Chondrocyte (in vitro differentiated cells): ENCODE results near the gene PIP5K1B. TPM values are rescaled to one million over a fixed set of nuclear protein-coding genes. Genes with fewer than 3 reads are reported as not detected.

Experiments used
- DNase-seq: peaks from one replicate; pipeline ENCODE4 v3.0.0; 2021; ENCODE audit warnings: mixed read lengths, low spot score
- H3K27ac Mint-ChIP-seq: one replicate; pipeline ENCODE4 v1.8.0; 2021; ENCODE audit warnings: mild to moderate bottlenecking, moderate library complexity, mixed read lengths; ENCODE audit not compliant: unreplicated experiment
- H3K27me3 Mint-ChIP-seq: 2 replicates; pipeline ENCODE4 v1.8.0; 2021; ENCODE audit warnings: low read depth, mixed read lengths
- H3K36me3 Mint-ChIP-seq: 2 replicates; pipeline ENCODE4 v1.8.0; 2021; ENCODE audit warnings: low read depth, mixed read lengths
- H3K4me1 Mint-ChIP-seq: 2 replicates; pipeline ENCODE4 v1.8.0; 2021; ENCODE audit warnings: low read depth, mild to moderate bottlenecking, mixed read lengths
- H3K4me3 Mint-ChIP-seq: one replicate; pipeline ENCODE4 v1.8.0; 2021; ENCODE audit warnings: mild to moderate bottlenecking, moderate library complexity, mixed read lengths; ENCODE audit not compliant: unreplicated experiment
- H3K9me3 Mint-ChIP-seq: 2 replicates; pipeline ENCODE4 v1.8.0; 2021; ENCODE audit warnings: low read depth, mixed read lengths
- total RNA-seq: library from RNA; stranded (reverse); gene quantifications from 3 replicates; pipeline ENCODE4 v1.2.1, GENCODE V29; 2021
- TF ChIP-seq, protein P1 (sequence below): fragments of 200-600 bp; sonication (generic); IDR thresholded peaks from 2 replicates; pipeline ENCODE4 v1.5.0; 2021; ENCODE audit warnings: antibody characterized with exemption, mild to moderate bottlenecking, moderate library complexity

PIP5K1B gene
- total RNA-seq, 1 donor from 2014 or later, result not detected

- Mint-ChIP-seq H3K4me3 (no peak overlapping the region), H3K36me3 (no peaks in the 10 kb centered on the region), H3K27ac (no peak overlapping the region), H3K27me3 (peaks cover 6% of the 10 kb centered on the region), H3K4me1 (no peaks in the 10 kb centered on the region), H3K9me3 (no peaks in the 10 kb centered on the region)
- no peak for DNase-seq
- TF ChIP-seq, protein P1, sequence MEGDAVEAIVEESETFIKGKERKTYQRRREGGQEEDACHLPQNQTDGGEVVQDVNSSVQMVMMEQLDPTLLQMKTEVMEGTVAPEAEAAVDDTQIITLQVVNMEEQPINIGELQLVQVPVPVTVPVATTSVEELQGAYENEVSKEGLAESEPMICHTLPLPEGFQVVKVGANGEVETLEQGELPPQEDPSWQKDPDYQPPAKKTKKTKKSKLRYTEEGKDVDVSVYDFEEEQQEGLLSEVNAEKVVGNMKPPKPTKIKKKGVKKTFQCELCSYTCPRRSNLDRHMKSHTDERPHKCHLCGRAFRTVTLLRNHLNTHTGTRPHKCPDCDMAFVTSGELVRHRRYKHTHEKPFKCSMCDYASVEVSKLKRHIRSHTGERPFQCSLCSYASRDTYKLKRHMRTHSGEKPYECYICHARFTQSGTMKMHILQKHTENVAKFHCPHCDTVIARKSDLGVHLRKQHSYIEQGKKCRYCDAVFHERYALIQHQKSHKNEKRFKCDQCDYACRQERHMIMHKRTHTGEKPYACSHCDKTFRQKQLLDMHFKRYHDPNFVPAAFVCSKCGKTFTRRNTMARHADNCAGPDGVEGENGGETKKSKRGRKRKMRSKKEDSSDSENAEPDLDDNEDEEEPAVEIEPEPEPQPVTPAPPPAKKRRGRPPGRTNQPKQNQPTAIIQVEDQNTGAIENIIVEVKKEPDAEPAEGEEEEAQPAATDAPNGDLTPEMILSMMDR, result no peak
These were observed 33.3 kb downstream of the PIP5K1B start for GRCh38 chr9:68738358-68738757.

DNA sequence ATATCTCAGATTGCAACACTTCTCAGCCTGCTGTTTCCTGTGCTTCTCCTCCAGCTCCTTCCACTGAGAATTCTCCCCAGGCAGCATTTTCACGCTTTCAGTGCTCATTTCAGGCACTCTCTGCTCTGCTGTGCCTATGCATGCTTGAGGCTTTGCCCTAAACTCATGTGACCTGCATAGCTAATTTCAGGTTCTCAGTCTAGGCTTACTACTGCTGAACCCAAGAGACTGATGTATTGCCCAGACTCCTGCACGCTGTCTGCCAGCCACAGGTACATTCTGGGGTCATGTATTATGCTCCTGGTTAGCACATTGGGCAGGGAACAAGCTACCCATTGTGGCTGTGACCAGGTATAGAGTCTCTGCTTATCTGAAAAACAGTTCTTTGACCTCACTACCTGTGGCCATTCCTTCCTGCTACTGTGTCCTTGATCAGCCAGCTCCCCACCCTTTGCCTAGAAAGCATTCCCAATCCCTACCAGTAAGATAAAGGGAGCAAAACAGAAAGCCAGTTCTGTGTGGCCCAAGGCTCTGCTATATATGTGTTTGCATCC lies 34.7 kb downstream of the PIP5K1B start:
- TF ChIP-seq, protein P1, result no peak
- DNase-seq, result no peak
- H3K9me3 Mint-ChIP-seq, result no peaks in the 10 kb centered on the region
- peaks cover 4% of the 10 kb centered on the region for H3K27me3 Mint-ChIP-seq
- H3K36me3 Mint-ChIP-seq, result no peaks in the 10 kb centered on the region
- no peak overlapping the region for H3K4me3 Mint-ChIP-seq
- no peaks in the 10 kb centered on the region for H3K4me1 Mint-ChIP-seq
- no peak overlapping the region for H3K27ac Mint-ChIP-seq

DNA sequence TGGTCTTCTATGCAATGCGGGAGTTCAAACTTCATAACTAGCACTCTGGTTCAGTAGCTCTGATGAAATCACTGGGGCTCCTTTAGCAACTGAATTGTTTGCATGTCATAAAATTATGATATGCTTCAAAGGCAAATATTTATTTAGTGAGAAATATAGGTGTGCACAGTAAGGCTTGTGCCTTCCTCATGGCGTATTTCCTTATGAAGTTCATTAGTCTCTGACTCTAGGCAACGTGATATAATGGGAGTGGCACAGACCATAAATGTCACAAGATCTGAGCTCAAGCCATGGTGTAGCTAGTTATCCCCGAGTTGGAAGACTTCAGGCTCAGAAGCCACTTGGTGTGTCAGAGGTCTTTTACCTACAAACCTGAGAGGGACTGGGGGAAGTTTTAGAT lies 35.5 kb downstream of the PIP5K1B start:
- Mint-ChIP-seq H3K4me1 (no peaks in the 10 kb centered on the region), H3K27ac (no peak overlapping the region), H3K9me3 (no peaks in the 10 kb centered on the region), H3K36me3 (no peaks in the 10 kb centered on the region), H3K27me3 (peaks cover 4% of the 10 kb centered on the region), H3K4me3 (no peak overlapping the region)
- TF ChIP-seq, protein P1, result no peak
- DNase-seq, result no peak

DNA sequence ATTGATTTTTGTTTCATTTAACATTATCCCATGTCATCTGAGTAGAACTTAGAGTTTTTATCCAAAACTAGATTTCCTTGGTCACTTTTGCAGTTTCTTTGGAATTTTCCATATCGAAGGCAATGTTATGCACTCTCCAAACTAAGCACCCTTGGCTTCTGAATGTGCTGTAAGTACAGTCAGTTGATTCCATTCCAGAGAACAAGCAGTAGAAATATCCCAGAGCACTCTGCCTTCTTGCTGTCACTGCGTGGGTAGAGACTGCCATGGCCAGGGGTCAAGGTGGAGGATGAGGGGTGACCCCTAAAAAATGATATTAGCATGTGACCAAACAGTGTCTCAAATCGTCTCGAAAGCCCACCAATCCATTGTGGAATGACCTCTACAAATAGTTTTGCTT lies 36.2 kb downstream of the PIP5K1B start:
- peaks cover 3% of the 10 kb centered on the region for H3K27me3 Mint-ChIP-seq
- H3K27ac Mint-ChIP-seq, result no peak overlapping the region
- no peak for DNase-seq
- no peaks in the 10 kb centered on the region for H3K9me3 Mint-ChIP-seq
- H3K4me3 Mint-ChIP-seq, result no peak overlapping the region
- H3K36me3 Mint-ChIP-seq, result no peaks in the 10 kb centered on the region
- TF ChIP-seq, protein P1, result no peak
- H3K4me1 Mint-ChIP-seq, result no peaks in the 10 kb centered on the region

DNA sequence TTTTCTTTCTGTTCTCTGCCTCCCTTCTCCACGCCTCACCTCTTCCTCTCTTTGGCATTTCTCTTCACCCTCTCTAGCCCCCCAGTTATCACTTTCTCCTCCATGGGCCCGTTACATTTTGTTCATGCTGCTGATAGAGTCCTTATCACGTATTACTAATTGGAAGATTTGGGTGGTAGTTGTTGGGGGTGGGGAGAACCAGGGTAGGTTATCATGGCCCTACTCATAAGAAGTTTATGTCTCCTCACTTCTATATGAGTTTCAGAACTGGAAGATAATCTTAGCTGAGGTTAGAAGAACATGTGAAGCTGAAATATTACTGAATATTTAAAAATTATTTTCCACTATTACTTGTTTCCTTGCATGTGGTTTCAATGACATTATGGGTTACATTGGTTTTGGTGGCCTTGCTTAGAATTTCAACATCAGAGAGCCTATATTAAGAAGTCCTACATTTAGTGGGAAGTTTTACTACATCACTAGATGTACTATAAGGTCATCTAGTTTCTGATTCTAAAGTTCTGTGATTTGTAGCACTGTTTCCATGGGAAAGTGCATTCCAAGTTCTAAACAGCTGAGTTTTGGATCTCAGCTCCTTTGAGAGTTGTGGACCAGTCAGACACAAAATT lies 36.8 kb downstream of the PIP5K1B start:
- TF ChIP-seq, protein P1, result no peak
- H3K36me3 Mint-ChIP-seq, result no peaks in the 10 kb centered on the region
- peaks cover 3% of the 10 kb centered on the region for H3K27me3 Mint-ChIP-seq
- H3K9me3 Mint-ChIP-seq, result no peaks in the 10 kb centered on the region
- H3K27ac Mint-ChIP-seq, result no peak overlapping the region
- H3K4me3 Mint-ChIP-seq, result no peak overlapping the region
- no peak for DNase-seq
- no peaks in the 10 kb centered on the region for H3K4me1 Mint-ChIP-seq
